ENCODE data around the gene PCDHA7. TPM values are rescaled to one million over a fixed set of nuclear protein-coding genes. Genes with fewer than 3 reads are reported as not detected.
"Not testable (repeated sequence)": the region's sequence is repeated elsewhere in the genome, so short reads cannot be mapped to it uniquely, and the experiment has no call there.

PCDHA7 gene
- total RNA-seq, 1 experiment from 2014 or later, result 0.97 TPM

DNA sequence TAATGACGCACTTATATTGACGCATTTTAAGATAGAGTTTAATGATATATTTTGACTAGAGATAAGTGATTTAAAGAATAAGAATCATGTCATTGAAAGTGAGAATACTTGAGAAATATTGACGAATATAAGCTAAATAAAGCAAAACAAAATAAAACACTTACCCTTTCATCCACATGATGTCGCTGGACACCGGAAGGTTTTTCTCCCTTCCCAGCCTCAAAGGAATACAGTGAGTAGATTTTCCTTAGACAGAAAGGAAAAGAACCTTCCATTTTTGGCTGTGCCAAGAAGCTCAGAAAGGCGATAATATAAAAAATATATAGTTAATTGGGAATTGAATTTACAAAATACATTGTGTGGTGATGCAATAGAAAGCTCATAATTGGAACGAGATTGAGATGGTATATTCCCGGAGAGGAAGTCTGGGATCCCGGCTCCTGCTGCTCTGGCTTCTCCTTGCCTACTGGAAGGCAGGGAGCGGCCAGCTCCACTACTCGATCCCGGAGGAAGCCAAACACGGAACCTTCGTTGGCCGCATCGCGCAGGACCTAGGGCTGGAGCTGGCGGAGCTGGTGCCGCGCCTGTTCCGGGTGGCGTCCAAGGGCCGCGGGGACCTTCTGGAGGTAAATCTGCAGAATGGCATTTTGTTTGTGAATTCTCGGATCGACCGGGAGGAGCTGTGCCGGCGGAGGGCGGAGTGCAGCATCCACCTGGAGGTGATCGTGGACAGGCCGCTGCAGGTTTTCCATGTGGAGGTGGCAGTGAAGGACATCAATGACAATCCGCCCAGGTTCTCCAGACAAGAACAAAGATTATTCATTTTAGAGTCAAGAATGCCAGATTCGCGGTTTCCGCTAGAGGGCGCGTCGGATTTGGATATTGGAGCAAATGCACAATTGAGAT is 12.4 kb upstream of the PCDHA7 start, which contains the start of gene PCDHA5:
PCDHA5 (plus strand) TSS at position 239 of the 906 bp plus-strand sequence.
- no peak for DNase-seq (ENCODE audit: low read depth)

DNA sequence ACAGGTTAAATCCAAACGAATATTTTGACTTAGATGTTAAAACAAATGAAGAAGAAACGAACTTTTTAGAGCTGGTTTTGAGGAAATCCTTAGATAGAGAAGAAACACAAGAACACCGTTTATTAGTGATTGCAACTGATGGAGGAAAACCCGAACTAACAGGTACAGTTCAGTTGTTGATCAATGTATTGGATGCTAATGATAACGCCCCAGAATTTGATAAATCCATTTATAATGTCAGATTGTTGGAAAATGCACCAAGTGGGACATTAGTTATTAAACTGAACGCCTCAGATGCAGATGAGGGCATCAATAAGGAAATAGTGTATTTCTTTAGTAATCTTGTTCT is 11.8 kb upstream of the PCDHA7 start:
- DNase-seq (ENCODE audit: low read depth), result no peak

GRCh38 chr5:140822969-140823368 is 11.1 kb upstream of the PCDHA7 start:
- DNase-seq (ENCODE audit: low read depth), result not testable (repeated sequence)

DNA sequence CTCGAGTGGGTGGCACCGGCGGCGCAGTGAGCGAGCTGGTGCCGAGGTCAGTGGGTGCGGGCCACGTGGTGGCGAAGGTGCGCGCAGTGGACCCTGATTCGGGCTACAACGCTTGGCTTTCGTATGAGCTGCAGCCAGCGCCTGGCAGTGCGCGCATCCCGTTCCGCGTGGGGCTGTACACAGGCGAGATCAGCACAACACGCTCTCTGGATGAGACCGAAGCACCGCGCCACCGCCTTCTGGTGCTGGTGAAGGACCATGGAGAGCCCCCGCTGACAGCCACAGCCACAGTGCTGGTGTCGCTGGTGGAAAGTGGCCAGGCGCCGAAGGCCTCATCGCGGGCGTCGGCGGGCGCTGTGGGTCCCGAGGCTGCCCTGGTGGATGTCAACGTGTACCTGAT is 10.6 kb upstream of the PCDHA7 start:
- DNase-seq (ENCODE audit: low read depth), result no peak

DNA sequence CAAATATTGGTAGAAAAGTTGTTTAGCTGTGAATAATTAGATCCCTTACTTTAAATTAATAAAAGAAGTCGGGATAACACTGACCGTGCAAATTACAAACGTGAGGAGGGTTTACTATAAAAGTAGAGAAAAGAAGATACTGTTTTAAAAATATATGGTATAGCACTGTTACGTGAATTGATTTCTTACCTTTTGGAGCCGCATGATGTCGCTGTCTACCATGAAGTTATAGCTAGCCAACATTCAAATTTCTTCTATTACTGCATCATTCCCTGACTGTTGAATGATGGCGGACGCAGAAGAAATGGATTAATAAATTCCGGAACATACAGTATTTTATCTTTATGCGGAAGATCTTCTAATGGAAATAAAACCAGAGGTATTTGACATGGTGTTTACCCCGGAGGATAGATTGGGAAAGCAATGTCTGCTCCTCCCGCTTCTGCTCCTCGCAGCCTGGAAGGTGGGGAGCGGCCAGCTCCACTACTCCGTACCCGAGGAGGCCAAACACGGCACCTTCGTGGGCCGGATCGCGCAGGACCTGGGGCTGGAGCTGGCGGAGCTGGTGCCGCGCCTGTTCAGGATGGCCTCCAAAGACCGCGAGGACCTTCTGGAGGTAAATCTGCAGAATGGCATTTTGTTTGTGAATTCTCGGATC is 6.2 kb upstream of the PCDHA7 start, which contains the start of gene PCDHA6:
PCDHA6 (plus strand) TSS at position 257 of the 658 bp plus-strand sequence; CDS start at position 389, 132 bp downstream.
- peak; percentile 48 for DNase-seq (ENCODE audit: low read depth)

- DNase-seq (ENCODE audit: low read depth), result peak; percentile 42
Observed at GRCh38 chr5:140828362-140828737, 5.7 kb upstream of the PCDHA7 start.

DNA sequence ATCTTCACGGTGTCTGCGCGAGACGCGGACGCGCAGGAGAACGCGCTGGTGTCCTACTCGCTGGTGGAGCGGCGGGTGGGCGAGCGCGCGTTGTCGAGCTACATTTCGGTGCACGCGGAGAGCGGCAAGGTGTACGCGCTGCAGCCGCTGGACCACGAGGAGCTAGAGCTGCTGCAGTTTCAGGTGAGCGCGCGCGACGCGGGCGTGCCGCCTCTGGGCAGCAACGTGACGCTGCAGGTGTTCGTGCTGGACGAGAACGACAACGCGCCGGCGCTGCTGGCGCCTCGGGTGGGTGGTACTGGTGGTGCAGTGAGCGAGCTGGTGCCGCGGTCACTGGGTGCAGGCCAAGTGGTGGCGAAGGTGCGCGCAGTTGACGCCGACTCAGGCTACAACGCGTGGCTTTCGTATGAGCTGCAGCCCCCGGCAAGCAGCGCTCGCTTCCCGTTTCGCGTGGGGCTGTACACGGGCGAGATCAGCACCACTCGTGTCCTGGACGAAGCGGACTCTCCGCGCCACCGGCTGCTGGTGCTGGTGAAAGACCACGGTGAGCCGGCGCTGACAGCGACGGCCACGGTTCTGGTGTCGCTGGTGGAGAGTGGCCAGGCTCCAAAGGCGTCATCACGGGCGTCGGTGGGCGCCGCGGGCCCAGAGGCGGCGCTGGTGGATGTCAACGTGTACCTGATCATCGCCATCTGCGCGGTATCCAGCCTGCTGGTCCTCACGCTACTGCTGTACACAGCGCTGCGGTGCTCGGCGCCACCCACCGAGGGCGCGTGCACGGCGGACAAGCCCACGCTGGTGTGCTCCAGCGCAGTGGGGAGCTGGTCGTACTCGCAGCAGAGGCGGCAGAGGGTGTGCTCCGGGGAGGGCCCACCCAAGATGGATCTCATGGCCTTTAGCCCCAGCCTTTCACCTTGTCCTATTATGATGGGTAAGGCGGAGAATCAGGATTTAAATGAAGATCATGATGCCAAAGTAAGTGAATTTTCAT is 4.3 kb upstream of the PCDHA7 start:
- not testable (repeated sequence) for DNase-seq (ENCODE audit: low read depth)

DNA sequence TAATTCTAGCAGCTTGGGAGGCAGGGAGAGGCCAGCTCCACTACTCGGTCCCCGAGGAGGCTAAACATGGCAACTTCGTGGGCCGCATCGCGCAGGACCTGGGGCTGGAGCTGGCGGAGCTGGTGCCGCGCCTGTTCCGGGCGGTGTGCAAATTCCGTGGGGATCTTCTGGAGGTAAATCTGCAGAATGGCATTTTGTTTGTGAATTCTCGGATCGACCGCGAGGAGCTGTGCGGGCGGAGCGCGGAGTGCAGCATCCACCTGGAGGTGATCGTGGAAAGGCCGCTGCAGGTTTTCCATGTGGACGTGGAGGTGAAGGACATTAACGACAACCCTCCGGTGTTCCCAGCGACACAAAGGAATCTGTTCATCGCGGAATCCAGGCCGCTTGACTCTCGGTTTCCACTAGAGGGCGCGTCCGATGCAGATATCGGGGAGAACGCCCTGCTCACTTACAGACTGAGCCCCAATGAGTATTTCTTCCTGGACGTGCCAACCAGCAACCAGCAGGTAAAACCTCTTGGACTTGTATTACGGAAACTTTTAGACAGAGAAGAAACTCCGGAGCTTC is 455 bp downstream of the PCDHA7 start:
- DNase-seq (ENCODE audit: low read depth), result not testable (repeated sequence)

DNA sequence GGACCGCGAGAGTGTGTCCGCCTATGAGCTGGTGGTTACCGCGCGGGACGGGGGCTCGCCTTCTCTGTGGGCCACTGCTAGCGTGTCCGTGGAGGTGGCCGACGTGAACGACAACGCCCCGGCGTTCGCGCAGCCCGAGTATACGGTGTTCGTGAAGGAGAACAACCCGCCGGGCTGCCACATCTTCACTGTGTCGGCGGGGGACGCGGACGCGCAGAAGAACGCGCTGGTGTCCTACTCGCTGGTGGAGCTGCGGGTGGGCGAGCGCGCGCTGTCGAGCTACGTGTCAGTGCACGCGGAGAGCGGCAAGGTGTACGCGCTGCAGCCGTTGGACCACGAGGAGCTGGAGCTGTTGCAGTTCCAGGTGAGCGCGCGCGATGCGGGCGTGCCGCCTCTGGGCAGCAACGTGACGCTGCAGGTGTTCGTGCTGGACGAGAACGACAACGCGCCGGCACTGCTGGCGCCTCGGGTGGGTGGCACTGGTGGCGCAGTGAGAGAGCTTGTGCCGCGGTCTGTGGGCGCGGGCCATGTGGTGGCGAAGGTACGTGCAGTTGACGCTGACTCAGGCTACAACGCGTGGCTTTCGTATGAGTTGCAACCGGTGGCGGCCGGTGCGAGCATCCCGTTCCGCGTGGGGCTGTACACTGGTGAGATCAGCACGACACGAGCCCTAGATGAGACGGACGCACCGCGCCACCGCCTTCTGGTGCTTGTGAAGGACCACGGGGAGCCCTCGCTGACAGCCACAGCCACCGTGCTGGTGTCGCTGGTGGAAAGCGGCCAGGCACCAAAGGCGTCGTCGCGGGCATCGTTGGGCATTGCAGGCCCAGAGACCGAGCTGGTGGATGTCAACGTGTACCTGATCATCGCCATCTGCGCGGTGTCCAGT is 1.8 kb downstream of the PCDHA7 start:
- DNase-seq (ENCODE audit: low read depth), result no peak

GRCh38 chr5:140840978-140841962 is 7.2 kb downstream of the PCDHA7 start, which contains the start of gene PCDHA8:
PCDHA8 (plus strand) TSS chr5:140841187; CDS start chr5:140841322, 135 bp downstream.
- DNase-seq (ENCODE audit: low read depth), result peak; percentile 66

DNA sequence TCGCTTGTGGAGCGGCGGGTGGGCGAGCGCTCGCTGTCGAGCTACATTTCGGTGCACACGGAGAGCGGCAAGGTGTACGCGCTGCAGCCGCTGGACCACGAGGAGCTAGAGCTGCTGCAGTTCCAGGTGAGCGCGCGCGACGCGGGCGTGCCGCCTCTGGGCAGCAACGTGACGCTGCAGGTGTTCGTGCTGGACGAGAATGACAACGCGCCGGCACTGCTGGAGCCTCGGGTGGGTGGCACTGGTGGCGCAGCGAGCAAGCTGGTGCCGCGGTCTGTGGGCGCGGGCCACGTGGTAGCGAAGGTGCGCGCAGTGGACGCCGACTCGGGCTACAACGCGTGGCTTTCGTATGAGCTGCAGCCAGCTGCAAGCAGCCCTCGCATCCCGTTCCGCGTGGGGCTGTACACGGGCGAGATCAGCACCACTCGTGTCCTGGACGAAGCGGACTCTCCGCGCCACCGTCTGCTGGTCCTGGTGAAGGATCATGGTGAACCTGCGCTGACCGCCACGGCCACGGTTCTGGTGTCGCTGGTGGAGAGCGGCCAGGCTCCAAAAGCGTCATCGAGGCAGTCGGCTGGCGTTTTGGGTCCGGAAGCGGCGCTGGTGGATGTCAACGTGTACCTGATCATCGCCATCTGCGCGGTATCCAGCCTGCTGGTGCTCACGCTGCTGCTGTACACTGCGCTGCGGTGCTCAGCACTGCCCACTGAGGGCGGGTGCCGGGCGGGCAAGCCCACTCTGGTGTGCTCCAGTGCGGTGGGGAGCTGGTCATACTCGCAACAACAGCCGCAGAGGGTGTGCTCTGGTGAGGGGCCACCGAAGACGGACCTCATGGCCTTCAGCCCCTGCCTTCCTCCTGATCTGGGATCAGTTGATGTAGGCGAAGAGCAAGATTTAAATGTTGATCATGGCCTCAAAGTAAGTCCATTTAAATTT is 9.0 kb downstream of the PCDHA7 start:
- DNase-seq (ENCODE audit: low read depth), result no peak

DNA sequence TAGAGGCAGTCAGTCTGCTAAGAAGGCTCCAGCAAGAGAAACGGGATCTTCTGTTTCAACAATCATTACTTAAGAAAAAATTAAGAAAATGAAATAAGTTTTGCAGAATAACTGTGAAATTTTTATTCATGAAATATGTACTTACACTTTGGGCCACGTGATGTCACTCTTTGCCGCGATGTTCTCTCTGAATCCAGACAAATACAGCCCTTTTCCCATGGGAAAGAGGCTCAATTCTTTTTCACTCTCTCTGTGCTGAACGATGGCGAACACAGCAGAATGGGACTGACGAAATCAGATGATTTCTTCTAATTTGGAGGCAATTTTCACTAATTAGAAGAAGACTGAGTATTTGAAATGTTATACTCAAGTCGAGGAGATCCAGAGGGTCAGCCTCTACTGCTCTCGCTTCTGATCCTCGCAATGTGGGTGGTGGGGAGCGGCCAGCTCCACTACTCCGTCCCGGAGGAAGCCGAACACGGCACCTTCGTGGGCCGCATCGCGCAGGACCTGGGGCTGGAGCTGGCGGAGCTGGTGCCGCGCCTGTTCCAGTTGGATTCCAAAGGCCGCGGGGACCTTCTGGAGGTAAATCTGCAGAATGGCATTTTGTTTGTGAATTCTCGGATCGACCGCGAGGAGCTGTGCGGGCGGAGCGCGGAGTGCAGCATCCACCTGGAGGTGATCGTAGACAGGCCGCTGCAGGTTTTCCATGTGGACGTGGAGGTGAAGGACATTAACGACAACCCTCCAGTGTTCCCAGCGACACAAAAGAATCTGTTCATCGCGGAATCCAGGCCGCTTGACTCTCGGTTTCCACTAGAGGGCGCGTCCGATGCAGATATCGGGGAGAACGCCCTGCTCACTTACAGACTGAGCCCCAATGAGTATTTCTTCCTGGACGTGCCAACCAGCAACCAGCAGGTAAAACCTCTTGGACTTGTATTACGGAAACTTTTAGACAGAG is 14.4 kb downstream of the PCDHA7 start, which contains the start of gene PCDHA9:
PCDHA9 (plus strand) TSS at position 244 of the 964 bp plus-strand sequence; CDS start at position 358, 114 bp downstream.
- DNase-seq (ENCODE audit: low read depth), result not testable (repeated sequence)

- DNase-seq (ENCODE audit: low read depth), result not testable (repeated sequence)
Observed at GRCh38 chr5:140849831-140850634, 16.0 kb downstream of the PCDHA7 start.

DNA sequence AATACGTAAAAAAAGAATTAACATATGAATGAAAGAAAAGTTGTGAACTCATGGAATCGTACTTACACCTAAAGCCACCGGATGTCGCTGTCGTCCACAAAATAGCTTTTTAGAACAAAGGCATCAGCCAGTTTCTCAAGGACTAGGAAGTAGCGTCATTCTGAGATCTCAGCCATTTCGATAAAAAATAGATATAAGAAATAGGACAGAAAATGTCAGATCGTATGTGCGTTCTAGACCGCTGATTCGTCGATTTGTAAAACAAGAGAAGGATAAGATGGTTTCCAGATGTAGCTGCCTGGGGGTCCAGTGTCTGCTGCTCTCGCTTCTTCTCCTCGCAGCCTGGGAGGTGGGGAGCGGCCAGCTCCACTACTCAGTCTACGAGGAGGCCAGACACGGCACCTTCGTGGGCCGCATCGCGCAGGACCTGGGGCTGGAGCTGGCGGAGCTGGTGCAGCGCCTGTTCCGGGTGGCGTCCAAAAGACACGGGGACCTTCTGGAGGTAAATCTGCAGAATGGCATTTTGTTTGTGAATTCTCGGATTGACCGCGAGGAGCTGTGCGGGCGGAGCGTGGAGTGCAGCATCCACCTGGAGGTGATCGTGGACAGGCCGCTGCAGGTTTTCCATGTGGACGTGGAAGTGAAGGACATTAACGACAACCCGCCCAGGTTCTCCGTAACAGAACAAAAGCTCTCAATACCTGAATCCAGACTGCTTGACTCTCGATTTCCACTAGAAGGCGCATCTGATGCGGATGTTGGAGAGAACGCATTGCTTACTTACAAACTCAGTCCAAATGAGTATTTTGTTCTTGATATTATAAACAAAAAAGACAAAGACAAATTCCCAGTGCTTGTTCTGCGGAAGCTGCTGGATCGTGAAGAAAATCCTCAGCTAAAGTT is 22.0 kb downstream of the PCDHA7 start, which contains the start of gene PCDHA10:
PCDHA10 (plus strand) TSS at position 126 of the 903 bp plus-strand sequence; CDS start at position 278, 152 bp downstream.
- DNase-seq (ENCODE audit: low read depth), result peak; percentile 73

Measured in Daoy (cell line).